Duodenal mucosa (tissue), 2 donors: ENCODE results near the gene EVA1A.

Experiments used
- H3K27ac ChIP-seq: one replicate; pipeline ENCODE4 v1.7.0; 2013; ENCODE audit warnings: low read depth, low read length
- H3K27me3 ChIP-seq, 2 donors: one replicate each; pipeline ENCODE4 v1.7.0; 2013; ENCODE audit warnings: low read length in 2 of 2, control low read depth in 1 of 2; ENCODE audit not compliant: insufficient read depth in 2 of 2, control insufficient read depth in 1 of 2
- H3K36me3 ChIP-seq, 2 donors: one replicate each; pipeline ENCODE4 v1.7.0; 2013; ENCODE audit warnings: low read length in 2 of 2, control low read depth in 1 of 2; ENCODE audit not compliant: insufficient read depth in 2 of 2, control insufficient read depth in 1 of 2
- H3K4me1 ChIP-seq, 2 donors: one replicate each; pipeline ENCODE4 v1.7.0; 2013; ENCODE audit warnings: low read length in 2 of 2, control low read depth in 1 of 2; ENCODE audit not compliant: insufficient read depth in 2 of 2, control insufficient read depth in 1 of 2
- H3K4me3 ChIP-seq, 2 donors: one replicate each; pipeline ENCODE4 v1.7.0; 2013; ENCODE audit warnings: low read length in 2 of 2, low read depth in 1 of 2
- H3K9ac ChIP-seq, 2 donors: one replicate each; pipeline ENCODE4 v1.7.0; 2013; ENCODE audit warnings: low read length in 2 of 2, low read depth in 1 of 2
- H3K9me3 ChIP-seq, 2 donors: one replicate each; pipeline ENCODE4 v1.7.0; 2013; ENCODE audit warnings: low read length in 2 of 2, control low read depth in 1 of 2; ENCODE audit not compliant: control insufficient read depth in 1 of 2

Gene EVA1A

DNA sequence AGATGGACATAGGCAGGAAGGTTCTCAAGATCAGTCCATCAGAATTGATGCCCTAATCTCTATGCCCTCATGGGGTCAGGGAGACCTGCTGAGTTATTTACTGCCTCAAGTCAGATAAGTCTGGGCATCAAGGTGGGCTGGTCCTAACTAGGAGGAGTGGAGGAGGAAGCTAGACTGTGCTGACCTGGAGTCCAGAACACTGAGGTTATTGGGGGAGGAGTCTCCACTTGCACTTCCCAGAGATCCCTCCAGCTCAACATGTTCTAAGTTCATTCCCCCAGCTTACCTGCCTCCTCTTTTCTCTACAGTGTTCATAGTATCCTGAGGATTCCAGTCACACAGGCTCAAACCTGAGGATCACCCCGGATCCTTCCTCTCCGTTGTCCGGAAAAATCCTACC, 19.3 kb downstream of the EVA1A start:
- no peak overlapping the region for H3K4me3 ChIP-seq
- no peaks in the 10 kb centered on the region for H3K36me3 ChIP-seq
- no peaks in the 10 kb centered on the region for H3K9me3 ChIP-seq
- no peaks in the 10 kb centered on the region for H3K27me3 ChIP-seq
- H3K9ac ChIP-seq = no peak overlapping the region
- H3K27ac ChIP-seq = no peak overlapping the region
- no peaks in the 10 kb centered on the region for H3K4me1 ChIP-seq

DNA sequence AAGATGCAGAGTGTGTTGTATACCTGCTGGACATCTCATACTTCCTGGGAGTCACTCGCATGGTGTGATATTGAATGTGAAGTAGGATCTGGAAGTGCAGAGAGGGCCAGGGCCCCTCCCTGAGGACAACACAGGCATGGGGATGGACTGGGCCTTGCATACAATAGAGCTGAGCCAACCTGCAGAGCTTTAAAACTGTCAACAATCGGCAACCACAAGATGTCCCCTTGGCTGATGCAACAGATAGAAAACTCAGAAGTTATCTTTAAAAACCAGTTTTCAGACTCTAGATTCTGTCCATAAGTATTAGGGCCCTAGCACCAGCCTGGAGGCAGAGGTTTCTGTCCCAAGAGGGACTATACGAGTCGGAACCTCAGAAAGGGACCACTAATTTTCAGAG, 19.7 kb downstream of the EVA1A start:
- H3K4me3 ChIP-seq = no peak overlapping the region

DNA sequence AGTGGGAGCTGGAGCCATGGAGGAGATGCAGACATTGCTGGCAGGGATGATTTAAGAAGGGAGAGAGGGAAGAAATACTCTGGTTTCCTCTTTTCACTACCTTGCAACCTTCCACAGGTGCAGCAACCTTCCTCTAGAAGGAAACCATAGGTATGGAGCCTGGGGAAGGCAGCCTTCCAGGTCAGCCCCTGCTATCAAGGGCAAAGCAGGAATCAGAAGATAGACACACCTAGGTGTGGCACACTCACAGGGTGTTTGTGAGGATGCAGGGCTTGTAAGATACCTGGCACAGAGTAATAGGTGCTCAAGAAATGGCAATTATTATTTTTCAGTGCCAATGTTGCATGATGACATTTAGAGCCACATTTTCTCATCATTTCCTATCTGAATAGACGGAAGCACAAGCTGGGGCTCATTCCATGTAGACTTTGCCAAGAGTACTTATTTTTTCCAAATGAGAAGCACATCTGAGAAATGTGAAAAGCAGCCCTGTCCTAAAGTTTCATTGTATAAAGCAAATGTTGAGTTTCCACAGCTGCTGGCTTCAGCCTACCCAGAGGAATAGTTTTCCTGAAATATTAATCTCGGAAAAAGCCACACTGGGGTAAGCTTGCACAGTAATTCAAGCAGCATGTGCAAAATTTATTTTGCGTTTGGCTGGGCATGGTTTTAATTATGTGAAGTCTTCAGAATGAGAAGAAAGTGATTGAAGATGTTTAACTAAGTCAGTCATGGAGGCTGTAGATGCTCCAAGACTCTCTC, 20.6 kb downstream of the EVA1A start:
- Histone ChIP-seq H3K4me1 (no peaks in the 10 kb centered on the region), H3K36me3 (no peaks in the 10 kb centered on the region), H3K27ac (no peak overlapping the region), H3K27me3 (no peaks in the 10 kb centered on the region), H3K4me3 (no peak overlapping the region), H3K9ac (no peak overlapping the region), H3K9me3 (no peaks in the 10 kb centered on the region)

More for the DNA sequence above, 19.7 kb downstream of the EVA1A start:
- H3K27ac ChIP-seq = no peak overlapping the region
- H3K9ac ChIP-seq = no peak overlapping the region
- H3K9me3 ChIP-seq = no peaks in the 10 kb centered on the region
- no peaks in the 10 kb centered on the region for H3K4me1 ChIP-seq
- H3K36me3 ChIP-seq = no peaks in the 10 kb centered on the region
- no peaks in the 10 kb centered on the region for H3K27me3 ChIP-seq

DNA sequence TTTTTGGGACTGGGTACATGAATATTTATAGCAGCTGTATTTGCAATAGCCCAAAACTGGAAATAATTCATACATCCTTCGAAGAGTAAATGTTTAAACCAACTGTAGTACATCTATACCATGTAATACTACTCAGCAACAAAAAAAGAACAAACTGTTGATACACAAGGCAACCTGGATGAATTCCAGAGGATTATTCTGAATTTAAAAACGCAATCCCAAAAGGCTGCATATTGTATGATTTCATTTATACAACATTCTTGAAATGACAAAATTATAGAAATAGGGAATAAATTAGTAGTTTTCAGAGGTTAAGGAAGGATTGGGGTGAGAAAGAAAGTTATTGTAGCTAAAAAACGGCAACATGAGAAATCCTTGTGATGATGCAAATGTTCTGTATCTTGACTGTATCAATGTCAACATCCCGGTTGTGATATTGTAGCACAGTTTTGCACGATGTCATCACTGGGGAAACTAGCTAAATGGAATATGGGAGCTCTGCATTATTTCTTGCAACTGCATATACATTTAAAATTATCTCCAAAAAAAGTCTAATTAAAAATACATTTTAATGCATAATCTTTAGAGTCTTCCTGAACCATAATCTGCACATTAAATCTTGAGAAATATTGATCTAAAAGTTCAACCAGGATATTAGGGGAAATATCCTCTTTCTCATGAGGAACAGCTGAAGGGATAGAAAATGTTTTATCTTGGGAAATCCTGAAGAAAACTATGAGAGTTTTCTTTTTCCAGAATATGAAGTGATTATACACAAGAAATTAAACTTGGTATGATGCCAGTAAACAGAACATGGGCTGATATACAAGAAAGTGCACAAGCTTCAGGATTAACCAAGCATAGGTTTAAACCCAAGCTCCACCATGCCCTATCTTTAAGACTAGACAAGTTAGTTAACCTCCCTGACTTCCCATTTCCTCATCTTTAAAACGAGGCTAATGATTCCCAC, 21.9 kb downstream of the EVA1A start:
- Histone ChIP-seq H3K4me3 (no peak overlapping the region), H3K27me3 (no peaks in the 10 kb centered on the region), H3K27ac (no peak overlapping the region), H3K9me3 (no peaks in the 10 kb centered on the region), H3K9ac (no peak overlapping the region), H3K36me3 (no peaks in the 10 kb centered on the region), H3K4me1 (no peaks in the 10 kb centered on the region)

DNA sequence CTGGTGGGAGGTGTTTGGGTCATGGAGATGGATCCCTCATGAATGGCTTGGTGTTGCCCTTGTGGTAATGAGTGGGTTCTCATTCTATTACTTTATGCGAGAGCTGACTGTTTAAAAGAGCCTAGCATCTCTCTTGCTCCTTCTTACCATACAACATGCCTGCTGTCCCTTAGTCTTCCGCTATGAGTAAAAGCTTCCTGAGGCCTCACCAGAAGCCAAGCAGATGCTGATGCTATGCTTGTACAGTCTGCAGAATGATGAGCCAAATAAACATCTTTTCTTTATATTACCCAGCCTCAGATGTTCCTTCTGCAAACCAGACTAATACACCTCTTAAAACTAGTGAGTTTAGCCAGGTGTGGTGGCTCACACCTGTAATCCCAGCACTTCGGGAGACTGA, 23.1 kb downstream of the EVA1A start:
- Histone ChIP-seq H3K36me3 (no peaks in the 10 kb centered on the region), H3K4me1 (no peaks in the 10 kb centered on the region), H3K9me3 (no peaks in the 10 kb centered on the region), H3K27ac (no peak overlapping the region), H3K4me3 (no peak overlapping the region), H3K9ac (no peak overlapping the region), H3K27me3 (no peaks in the 10 kb centered on the region)

DNA sequence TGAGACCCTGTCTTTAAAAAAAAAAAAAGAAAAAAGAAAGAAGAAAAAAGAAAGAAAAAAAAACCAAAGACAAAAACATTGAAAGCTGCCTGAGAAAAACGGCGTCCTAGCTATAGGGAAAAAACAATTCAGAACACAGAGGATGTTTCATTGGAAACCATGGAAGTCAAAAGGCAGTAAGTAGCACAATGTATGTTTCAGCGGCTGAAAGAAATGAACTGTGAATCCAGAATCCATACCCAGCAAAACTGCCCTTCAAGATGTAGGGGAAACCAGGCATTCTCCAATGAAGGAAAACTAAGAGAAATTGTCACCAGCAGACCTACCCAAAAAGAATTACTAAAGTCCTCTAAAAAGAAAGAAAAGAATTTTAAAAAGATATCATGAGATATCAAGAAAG, 27.6 kb downstream of the EVA1A start:
- Histone ChIP-seq H3K9ac (no peak overlapping the region), H3K4me1 (no peaks in the 10 kb centered on the region), H3K36me3 (no peaks in the 10 kb centered on the region), H3K9me3 (no peaks in the 10 kb centered on the region), H3K4me3 (no peak overlapping the region), H3K27ac (no peak overlapping the region), H3K27me3 (no peaks in the 10 kb centered on the region)

DNA sequence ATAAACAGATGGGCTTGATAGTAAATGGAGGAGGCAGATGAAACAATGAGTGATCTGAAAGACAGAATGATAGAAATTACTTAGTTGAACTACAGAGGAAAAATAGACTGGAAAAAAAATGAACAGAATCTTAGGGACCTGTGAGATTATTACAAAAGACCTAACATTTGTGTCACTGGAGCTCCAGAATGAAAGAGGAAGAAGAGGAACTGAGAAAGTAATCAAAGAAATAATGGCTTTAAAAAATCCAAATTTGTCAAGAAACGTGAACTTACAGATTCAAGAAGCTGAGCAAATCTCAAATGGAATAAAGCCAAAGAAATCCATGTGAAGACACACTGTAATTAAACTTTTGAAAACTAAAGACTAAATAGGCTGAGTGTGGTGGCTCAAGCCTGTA, 28.3 kb downstream of the EVA1A start:
- no peak overlapping the region for H3K9ac ChIP-seq
- H3K4me3 ChIP-seq = no peak overlapping the region
- no peaks in the 10 kb centered on the region for H3K4me1 ChIP-seq
- no peak overlapping the region for H3K27ac ChIP-seq
- H3K9me3 ChIP-seq = no peaks in the 10 kb centered on the region
- no peaks in the 10 kb centered on the region for H3K27me3 ChIP-seq
- H3K36me3 ChIP-seq = no peaks in the 10 kb centered on the region

DNA sequence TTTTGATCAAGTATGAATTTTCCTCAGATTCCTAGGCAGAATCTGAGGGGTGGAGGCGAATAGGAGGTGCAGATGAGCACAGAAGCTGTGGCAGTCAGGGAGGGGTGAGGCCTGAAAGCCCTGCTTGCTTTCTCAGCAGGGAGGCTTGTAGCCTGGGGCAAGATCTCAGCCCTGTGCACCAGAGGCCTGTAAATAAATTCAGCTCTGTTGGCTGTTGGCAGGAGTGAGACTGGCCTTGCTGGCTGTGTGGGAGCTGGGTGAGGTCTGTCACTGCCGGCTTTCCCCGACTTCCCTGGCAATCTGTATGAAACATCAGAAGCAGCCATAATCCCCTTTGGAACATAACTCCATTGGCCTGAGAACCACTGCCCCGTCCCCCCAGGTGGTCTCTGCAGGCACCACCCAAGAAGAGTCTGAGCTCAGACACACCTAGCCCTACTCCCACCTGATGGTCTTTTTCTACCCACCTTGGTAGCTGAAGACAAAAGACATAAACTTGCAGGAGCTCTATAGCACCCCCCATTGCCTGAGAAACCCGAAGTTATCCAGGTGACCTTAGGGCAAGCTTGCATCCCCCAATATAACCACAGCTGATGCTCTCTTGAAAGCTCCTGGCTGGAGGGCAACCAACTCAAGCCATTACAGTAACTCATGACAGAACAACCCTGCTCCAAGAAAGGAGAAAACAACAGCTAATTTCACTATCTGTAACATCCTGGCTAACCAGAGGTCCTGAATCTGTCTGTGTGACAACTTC, 32.3 kb downstream of the EVA1A start:
- no peaks in the 10 kb centered on the region for H3K4me1 ChIP-seq
- H3K4me3 ChIP-seq = no peak overlapping the region
- no peaks in the 10 kb centered on the region for H3K27me3 ChIP-seq
- no peaks in the 10 kb centered on the region for H3K36me3 ChIP-seq
- H3K9me3 ChIP-seq = no peaks in the 10 kb centered on the region
- no peak overlapping the region for H3K9ac ChIP-seq
- no peak overlapping the region for H3K27ac ChIP-seq

DNA sequence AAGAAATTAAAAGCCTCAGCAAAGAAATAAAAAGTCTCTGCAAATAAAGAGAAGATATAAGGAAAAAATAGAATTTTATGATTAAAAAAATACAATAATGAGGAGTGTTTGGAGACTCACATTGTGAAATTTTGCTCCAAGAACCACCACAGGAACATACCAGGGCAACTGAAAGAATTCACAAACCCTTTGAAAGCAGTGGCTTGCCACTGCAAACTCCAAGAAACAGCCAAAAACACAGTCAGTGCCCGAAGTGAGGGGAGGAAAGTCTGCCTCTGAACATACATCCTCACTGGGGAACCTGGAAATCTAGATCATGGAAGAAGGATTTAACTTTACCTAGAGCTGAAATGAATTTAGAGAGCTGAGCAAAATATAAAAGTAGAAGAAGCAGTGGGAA, 33.1 kb downstream of the EVA1A start:
- Histone ChIP-seq H3K9ac (no peak overlapping the region), H3K36me3 (no peaks in the 10 kb centered on the region), H3K27me3 (no peaks in the 10 kb centered on the region), H3K4me3 (no peak overlapping the region), H3K27ac (no peak overlapping the region), H3K4me1 (no peaks in the 10 kb centered on the region), H3K9me3 (no peaks in the 10 kb centered on the region)

DNA sequence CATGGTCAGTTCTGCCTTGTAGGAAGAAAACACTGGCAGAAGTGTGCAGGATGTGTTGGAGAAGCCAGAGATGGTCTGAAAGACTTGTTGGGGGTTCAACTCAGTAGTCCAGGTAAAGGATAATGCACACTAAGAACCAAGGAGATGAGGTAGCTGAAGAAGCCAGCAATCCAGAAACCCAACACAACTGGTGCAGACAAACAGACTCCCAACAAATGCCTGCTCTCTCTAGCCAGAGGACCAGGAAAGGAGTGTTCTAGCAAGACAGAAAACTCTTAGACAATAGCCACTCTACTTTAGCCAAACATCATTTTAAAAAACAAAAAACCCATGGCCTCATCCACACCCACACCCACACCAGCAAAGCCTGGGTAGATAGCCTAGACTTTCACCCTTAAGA, 33.9 kb downstream of the EVA1A start:
- no peaks in the 10 kb centered on the region for H3K4me1 ChIP-seq
- no peaks in the 10 kb centered on the region for H3K27me3 ChIP-seq
- H3K27ac ChIP-seq = no peak overlapping the region
- H3K4me3 ChIP-seq = no peak overlapping the region
- no peaks in the 10 kb centered on the region for H3K9me3 ChIP-seq
- H3K36me3 ChIP-seq = no peaks in the 10 kb centered on the region
- no peak overlapping the region for H3K9ac ChIP-seq
